SW 1271 (cell line): Measurements from ENCODE around the gene GIMAP8.
"Not testable (repeated sequence)": the region's sequence is repeated elsewhere in the genome, so short reads cannot be mapped to it uniquely, and the experiment has no call there.

Experiments
- DNase-seq, 2 experiments: peaks; one replicate each; lab custom pipeline; 2025; lab: John Stamatoyannopoulos, UW

Gene GIMAP8

DNA sequence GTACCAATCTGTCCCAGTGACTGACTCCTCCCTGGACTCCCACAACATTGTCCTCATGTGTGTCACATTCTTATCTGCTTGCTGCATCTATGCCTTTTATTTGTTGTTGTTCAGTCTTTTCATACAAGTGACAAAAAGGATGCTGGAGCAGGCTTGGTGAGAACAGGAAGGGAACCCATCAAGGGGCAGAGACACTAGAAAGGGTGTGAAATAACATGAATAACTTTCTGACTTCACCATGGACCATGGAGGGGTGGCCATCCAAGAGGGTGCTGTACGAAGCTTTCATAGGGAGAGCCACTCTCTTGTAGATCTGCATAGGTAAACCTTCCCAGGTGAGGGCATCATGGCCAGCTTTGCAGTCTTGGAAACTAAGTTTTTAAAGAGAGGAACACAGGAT is 14.5 kb downstream of the GIMAP8 start:
- DNase-seq = no peak

DNA sequence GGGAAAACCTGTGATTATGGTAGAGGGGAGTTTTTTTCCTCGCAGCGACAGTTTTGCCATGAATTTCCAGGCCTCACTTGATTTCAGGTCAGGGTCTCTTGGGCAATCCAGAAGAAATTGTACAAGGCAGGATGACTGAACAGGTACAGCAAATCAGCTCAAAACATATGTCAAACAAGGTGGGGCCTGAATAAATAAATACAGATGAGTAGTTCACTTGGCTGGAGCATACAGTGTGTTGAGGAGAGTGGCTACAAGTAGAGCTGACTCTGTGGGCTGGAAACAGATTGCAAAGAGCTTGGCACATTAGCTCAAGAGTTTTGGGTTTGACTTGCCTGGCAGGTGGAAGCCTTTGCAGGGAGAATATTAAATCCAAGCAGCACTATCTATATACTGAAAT is 15.0 kb downstream of the GIMAP8 start:
- no peak for DNase-seq

DNA sequence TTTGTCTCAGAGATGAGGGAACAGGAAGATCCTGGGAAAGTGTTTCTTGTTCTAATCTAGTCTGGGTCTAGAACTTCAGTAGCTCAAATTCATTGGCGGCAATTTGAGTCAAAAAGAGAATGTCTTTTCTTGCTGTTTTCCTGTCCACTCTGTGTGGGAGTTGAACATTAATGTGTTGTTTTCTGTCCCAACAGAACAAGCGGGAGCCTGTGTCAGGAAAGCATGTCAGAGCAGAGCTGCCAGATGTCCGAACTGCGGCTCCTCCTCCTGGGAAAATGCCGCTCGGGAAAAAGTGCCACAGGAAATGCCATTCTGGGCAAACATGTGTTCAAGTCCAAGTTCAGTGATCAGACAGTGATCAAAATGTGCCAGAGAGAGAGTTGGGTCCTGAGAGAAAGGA is 16.0 kb downstream of the GIMAP8 start:
- DNase-seq = no peak

DNA sequence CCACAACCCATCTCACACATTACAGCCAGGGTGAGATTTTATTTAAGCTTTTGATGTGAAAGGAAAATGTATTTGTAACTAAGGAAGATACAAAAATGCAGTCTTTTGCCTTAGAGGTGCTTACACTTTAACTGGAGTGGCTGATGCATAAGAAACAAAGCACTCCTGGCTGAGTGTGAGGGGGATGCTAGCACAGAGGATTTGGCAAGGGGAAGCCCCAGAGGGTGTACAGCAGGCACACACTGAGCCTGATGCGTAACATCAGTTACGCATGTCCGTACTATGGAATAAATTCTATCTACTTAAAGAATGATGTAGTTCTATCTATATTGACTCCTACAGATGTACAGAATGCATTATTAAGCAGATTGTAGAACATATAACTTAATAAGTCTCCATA is 17.8 kb downstream of the GIMAP8 start:
- DNase-seq = no peak

DNA sequence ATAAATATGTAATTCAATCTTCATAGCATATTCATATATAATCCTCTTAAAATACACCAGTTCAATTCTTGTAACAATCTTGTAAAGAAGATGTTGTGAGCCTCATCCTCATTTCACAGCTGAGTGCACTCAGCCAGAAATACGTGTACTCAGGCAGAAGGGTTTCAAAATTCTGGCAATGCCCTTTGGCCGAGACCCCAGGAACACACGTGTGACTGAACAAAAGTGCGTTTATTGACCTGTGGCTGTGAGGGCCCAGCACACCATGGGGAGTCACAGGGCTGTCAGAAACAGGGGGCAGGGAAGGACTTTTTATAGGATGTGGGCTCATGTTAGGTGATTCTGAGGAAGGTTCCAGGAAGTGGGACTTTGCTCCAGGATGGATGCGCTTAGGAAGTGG is 21.5 kb downstream of the GIMAP8 start:
- no peak for DNase-seq

DNA sequence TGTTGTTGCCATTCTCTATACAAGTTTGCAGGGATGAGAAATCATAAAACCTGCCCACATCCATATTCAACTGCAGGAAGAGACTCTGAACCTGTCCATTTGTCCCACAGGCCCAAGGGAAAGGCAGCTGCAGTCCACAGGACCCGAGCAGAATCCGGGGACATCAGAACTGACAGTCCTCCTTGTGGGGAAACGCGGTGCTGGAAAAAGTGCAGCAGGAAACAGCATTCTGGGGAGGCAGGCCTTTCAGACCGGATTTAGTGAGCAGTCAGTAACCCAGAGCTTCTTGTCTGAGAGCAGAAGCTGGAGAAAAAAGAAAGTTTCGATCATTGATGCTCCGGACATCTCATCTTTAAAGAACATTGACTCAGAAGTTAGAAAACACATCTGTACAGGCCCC is 23.5 kb downstream of the GIMAP8 start:
- DNase-seq = no peak

DNA sequence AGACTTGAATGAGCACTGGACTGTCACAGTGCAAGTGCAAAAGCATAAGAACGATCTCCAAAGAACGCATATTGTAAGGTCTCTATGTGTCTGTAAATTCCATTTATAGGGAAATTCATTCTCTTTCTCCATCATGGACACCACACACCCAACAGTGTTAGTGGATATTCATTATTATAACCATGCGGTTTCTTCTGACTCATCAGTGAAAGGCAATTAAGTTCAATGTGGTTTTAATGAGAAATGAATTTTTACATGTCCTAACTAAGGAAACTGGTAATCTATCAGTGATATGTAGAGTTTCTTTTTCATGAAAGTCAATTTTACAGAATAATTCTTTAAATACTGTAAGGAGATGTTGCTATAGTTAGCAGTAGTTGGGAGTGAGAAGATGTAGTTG is 25.9 kb downstream of the GIMAP8 start:
- no peak for DNase-seq

DNA sequence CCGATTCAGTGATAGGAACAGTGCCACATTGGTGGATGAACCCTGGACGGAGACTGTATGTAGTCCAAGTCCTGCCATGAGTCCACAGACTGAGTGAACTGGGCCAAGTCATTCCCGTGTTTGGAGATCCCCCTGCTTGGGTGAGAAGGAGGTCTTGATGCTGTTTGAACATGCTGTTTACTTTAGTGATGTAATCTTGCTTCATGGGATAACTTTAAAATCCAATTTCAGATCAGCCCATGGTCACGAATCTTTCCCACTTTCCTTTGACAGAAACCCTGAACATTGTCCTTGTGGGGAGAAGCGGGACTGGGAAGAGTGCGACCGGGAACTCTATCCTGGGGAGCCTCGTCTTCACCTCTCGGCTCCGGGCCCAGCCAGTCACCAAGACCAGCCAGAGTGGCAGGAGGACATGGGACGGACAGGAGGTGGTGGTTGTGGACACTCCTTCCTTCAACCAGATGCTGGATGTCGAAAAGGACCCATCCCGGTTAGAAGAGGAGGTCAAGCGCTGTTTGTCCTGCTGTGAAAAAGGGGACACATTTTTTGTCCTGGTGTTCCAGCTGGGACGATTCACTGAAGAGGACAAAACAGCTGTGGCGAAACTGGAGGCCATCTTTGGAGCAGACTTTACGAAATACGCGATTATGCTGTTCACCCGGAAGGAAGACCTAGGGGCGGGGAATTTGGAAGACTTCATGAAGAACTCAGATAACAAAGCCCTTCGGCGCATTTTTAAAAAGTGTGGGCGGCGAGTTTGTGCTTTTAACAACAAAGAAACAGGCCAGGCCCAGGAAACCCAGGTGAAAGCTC is 26.6 kb downstream of the GIMAP8 start:
- no peak for DNase-seq

DNA sequence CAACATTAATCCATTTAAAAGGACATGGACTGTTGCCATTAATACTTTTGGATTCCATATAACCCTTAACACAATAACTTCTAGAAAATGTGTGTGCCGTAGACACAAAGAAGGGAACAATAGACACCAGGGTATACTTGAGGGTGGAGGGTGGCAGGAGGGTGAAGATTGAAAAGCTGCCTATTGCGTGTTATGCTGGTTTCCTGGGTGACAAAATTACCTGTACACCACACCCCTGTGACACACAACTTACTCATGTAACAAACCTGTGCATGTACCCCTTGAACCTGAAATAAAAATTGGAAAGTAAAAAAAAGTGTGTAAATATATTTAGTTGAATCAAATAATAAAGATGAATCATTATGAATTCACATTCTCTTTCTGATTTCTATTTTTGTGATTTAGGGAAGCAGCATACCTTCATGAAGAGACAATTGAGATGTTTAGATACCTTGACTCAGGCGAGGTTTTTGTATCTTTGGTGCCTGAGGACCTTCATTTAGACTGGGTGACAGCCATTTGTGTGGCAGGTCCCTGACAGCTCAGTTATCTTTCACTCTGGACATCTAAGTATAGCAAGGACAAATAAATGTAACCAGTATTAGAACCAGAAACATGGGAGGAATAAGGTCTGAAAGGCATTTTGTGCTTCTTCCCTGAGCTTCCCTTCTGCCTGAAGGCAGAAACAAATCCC is 28.7 kb downstream of the GIMAP8 start:
- no peak for DNase-seq

DNA sequence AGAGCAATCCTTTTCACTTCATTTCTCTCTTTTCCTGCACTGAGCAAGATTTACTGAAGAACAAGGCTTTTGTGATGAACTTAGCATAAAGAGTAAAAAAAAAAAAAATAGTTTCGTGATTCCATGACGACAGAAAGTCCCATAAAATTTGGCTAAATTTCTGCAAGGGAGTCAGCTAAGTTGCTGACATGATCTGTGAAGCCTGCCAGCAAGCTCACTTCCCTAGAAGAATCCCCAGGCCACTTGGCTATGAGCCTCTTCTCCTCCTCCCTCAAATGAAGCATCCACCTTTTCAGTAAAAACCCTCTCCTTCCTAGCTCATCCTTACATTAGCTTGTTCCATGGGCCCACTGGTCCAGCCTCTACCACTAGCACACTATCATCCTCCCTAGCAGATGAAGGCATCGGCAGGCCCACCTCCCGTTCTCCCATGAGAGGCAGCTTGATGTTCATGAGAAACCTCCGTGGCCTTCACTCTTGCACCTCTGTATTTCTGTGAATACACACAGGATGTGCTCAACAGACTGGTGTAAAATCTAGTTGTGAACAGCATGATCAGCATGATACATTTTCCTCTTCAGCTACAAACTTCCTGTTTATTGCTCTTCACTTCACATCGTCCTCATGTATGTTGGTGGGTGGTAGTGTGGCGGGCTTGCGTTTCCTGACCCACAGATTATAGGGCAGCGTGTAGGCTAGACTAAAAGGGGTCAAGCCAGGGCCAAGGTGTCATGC is 30.9 kb downstream of the GIMAP8 start:
- no peak for DNase-seq

DNA sequence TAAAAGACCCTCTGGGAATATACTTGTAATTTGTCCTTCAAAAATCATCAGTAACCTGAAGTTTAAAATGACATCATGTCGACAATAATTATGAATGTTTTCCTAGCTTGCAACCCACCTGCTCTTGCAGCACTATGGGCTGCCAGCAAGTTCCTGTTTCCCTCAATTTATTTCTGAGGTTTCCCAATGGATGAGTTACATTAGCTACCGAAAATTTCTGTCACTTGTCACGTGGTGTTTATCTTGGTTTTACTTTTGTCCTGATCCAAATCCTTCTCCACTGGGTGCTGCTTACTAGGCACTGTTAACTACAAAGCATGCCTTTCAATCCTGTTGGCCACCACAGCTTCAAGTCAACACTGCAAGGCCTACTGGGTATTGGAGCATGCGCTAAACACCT is 31.5 kb downstream of the GIMAP8 start:
- DNase-seq = no peak

DNA sequence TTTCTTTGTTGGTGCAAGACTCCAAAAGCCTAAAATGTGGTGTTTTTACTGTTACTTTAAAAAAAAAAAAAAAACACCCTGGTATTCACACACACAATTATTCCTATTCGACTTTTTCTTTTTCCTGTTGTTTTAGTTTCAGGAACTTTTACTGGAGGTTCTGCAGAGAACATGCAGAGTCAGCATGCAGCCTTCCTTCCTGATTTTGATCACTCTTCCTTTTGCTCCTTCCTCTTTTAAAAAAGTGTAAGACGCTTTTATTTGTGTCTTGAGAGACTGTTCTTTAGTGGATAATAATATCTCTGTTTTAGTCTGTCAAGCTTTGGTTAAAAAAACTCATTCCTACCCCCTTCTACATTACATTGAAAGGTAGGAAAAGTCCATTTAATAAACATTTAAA is 33.1 kb downstream of the GIMAP8 start:
- DNase-seq = not testable (repeated sequence)

DNA sequence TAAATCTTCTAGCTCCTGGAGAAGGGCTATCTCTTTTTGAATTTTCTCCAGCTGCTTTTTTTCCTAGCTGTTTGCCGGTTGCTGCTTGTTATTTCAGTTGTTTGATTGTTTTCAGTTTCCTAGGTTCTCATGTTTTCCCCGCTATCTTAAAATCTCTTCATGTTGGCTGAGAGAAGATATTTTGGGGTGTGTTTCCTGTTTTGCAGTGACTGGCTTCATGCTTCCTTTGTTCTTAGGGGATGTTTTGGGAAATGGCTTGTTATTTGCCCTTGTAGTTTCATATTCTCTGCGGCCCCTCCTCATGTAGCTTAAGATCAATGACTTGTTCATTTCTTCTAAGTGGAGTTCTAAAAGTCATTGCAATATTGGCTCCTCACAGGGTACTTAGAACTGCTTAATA is 33.6 kb downstream of the GIMAP8 start:
- DNase-seq = not testable (repeated sequence)

DNA sequence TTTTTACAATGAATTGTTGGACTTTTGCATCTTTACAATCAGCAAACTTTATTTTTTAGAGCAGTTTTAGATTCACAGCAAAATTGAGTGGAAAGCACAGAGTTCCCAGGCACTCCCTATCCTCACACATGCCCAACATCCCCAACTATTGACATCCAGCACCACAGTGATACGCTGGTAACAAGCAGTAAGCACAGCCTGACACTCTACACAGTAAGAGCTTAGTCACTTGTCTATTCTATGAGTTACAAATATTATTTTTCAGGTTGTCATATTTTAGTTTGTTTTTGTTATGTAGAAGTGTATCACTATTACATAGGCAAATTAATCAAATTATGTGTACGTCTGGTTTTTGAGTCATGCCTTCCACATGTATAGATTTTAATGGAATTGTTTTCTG is 37.2 kb downstream of the GIMAP8 start:
- DNase-seq = no peak

DNA sequence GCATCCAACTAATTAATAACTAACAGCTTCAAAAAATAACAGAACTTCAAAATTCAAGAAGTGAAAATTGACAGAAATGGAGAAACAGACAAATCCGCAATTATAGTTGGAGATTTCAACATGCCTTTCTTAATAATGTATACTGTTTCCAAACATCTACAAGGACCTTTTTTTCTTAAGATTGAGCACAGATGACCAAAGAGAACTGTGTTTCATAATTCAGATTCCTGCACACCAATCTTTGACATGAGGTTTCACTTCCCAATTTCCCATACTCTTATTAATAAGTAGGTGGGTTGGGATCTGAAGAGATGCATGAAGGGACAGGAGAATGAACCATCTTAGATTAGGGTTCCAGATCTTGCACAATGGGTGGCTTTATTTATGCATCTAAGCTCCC is 39.4 kb downstream of the GIMAP8 start:
- no peak for DNase-seq

DNA sequence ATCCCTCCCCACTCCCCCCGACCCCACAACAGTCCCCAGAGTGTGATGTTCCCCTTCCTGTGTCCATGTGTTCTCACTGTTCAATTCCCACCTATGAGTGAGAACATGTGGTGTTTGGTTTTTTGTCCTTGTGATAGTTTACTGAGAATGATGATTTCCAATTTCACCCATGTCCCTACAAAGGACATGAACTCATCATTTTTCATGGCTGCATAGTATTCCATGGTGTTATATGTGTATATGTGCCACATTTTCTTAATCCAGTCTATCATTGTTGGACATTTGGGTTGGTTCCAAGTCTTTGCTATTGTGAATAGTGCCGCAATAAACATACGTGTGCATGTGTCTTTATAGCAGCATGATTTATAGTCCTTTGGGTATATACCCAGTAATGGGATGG is 43.0 kb downstream of the GIMAP8 start:
- not testable (repeated sequence) for DNase-seq

DNA sequence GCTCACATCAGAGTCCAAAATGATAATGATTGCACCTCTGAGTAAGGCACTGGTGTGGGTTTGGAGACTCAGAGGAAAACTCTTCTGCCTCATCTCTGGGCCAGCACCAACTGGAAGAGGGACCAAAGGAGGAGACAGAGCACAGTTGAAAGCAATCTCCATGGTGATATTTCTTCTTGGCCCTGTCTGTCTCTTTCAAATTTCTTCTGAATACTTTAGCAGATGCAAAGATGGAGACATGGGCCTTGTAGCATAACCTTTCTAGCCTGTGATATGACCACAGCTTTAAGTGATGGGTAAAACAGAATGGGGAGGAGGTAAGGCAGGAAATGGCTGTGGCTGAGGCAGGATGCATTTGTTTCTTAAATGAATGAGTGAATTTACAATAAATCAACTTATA is 52.1 kb downstream of the GIMAP8 start:
- no peak for DNase-seq

DNA sequence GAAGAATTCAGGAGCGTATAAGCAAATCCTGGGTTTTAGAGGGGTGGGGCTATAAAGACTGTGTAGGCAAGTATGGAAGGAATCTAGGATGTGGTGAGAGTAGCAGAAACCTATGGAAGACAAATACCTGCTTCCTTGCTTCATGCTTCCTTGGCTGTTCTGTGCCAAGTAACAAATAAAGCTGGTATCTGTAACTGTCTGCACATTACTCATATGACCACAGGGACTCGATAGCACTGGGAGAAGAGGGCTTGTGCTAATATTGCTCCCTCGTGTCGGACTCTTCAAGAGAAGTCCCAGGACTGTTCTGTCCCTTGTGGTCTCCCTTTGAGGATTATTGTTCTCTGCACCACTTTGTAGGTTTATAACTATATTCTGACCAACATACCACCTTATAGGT is 52.7 kb downstream of the GIMAP8 start:
- DNase-seq = no peak

DNA sequence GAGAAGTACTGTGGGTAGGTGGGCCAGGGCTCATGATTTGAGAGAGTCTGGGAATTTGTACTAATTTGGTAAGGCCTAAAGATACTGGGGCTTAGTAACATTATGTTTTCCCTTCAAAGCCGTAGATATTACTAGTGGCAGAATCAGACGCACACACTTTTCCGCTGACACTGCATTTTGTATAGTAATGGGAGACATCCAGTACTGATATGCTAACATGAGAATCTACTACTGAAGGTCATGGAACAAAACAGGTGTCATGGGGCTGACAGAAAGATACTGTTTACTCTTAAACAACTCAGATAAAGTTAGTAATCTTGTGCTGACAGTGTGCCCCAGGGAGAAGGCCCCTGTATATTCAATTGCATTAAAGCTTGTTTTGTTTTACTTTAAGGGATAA is 53.2 kb downstream of the GIMAP8 start:
- no peak for DNase-seq

DNA sequence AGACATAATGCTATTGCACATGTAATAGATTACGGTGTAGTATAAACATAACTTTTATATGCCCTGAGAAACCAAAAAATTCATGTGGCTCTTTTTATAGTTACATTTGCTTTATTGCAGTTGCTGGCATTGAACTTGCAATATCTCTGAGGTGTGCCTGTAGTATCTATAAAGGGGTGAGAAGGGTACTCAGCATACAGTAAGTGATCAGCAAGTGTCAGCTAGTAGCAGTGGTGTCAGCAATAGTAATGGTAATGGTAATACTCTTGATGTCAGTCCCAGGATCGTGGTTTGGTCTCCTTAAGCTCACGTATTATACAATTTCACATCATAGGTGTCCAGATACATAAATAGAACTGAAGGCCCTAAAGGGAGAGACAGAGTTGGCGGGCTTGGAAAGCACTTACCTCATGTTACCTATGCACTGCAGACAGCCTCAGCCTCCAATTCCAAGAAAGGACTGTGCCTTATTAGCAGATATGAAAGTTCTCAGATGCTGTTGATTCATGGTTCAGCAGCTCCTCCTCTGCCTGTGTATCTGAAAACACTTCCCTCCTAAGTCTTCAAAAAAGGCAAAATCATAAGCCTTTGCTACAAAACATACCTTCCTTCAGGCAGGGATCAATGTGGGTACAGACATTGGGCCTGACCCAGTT is 57.6 kb downstream of the GIMAP8 start:
- no peak for DNase-seq

DNA sequence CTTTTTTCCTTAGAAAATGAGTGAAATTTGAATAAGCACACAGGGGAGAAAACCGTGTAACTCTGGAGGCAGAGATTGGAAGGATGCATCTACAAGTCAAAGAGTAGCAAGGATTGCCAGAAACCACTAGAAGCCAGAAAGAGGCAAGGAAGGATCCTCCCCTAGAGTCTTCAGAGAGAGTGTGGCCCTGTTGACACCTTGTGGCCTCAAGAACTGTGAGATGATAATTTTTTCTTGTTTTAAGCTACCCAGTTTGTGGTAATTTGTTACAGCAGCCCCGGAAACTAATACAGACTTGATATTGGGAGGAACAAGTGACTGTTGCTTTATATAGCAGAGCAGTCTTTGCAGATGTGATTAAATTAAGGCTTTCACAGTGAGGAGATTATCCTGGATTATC is 60.6 kb downstream of the GIMAP8 start:
- no peak for DNase-seq

DNA sequence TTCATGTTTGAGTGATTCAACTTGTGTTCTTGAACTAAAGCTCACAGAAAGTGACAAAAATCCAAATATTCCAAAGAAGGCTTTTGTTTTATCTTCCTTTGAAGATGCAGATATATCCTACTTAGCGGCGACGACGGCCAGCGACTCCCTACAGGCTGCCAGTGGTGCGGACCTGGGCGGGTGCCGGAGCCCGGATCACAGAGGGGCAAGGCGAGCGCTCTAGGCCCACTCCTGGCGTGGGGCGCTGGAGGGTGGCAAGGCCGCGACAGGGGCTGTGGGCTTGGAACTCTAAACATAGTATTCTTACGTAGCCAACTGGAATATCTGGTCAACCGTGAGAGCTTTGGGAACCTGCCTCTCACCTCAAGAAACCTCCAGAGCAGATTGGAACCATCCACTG is 63.3 kb downstream of the GIMAP8 start:
- DNase-seq = no peak
